Activated naive CD4-positive, alpha-beta T cell treated with anti-CD3 and anti-CD28 coated beads, Interleukin-2, amount 10 ng/mL, durations not matched to agents 7 days and 5 days (primary cell): ENCODE measurements around the gene PAK4.
"Not testable (repeated sequence)": the region's sequence is repeated elsewhere in the genome, so short reads cannot be mapped to it uniquely, and the experiment has no call there.

Source experiments
- CTCF ChIA-PET: fragments of 350-600 bp; sonication (Branson Sonifier 250); formaldehyde crosslinking; loops from one replicate; lab custom pipeline; 2021; ENCODE audit warnings: antibody characterized with exemption; lab: Charles Lee
- DNase-seq: peaks from one replicate; pipeline ENCODE4 v3.0.0-alpha.2; 2020
- H3K27ac Mint-ChIP-seq: one replicate; pipeline ENCODE4 v1.8.0; 2021; ENCODE audit warnings: mild to moderate bottlenecking, moderate library complexity, mixed read lengths
- H3K27me3 Mint-ChIP-seq: one replicate; pipeline ENCODE4 v1.8.0; 2021; ENCODE audit warnings: mild to moderate bottlenecking, mixed read lengths
- H3K36me3 Mint-ChIP-seq: one replicate; pipeline ENCODE4 v1.8.0; 2021; ENCODE audit warnings: mixed read lengths
- H3K4me1 Mint-ChIP-seq: one replicate; pipeline ENCODE4 v1.8.0; 2021; ENCODE audit warnings: mixed read lengths
- H3K4me3 Mint-ChIP-seq: one replicate; pipeline ENCODE4 v1.8.0; 2021; ENCODE audit warnings: mild to moderate bottlenecking, moderate library complexity, mixed read lengths
- H3K9me3 Mint-ChIP-seq: one replicate; pipeline ENCODE4 v1.8.0; 2021; ENCODE audit warnings: mixed read lengths

The PAK4 gene

GRCh38 chr19:39125554-39126311 is at the start of gene PAK4:
Gene PAK4 (plus strand): TSS chr19:39125786. CDS start chr19:39169554, 43,768 bp downstream.
- Mint-ChIP-seq H3K4me1 (peaks cover 46% of the 10 kb centered on the region), H3K9me3 (no peaks in the 10 kb centered on the region), H3K36me3 (peaks cover 2% of the 10 kb centered on the region), H3K27me3 (peaks cover 17% of the 10 kb centered on the region), H3K27ac (peak within 1 kb of the TSS; percentile 94), H3K4me3 (peak within 1 kb of the TSS; percentile 98)
- CTCF ChIA-PET, result no interaction called here
- DNase-seq, result peak; percentile 98

GRCh38 chr19:39077323-39077722 is 48.3 kb upstream of the PAK4 start:
- Mint-ChIP-seq H3K4me3 (no peak overlapping the region), H3K27me3 (peaks cover 44% of the 10 kb centered on the region), H3K36me3 (no peaks in the 10 kb centered on the region), H3K27ac (no peak overlapping the region), H3K4me1 (peaks cover 20% of the 10 kb centered on the region), H3K9me3 (no peaks in the 10 kb centered on the region)
- CTCF ChIA-PET, result no interaction called here
- no peak for DNase-seq

GRCh38 chr19:39078436-39079200 is 47.0 kb upstream of the PAK4 start:
- Mint-ChIP-seq H3K27me3 (peaks cover 57% of the 10 kb centered on the region), H3K4me1 (peaks cover 18% of the 10 kb centered on the region), H3K27ac (no peak overlapping the region), H3K9me3 (no peaks in the 10 kb centered on the region), H3K36me3 (no peaks in the 10 kb centered on the region), H3K4me3 (no peak overlapping the region)
- CTCF ChIA-PET, result no interaction called here
- no peak for DNase-seq

GRCh38 chr19:39080431-39080830 is 45.2 kb upstream of the PAK4 start:
- Mint-ChIP-seq H3K4me1 (peaks cover 18% of the 10 kb centered on the region), H3K27ac (no peak overlapping the region), H3K4me3 (no peak overlapping the region), H3K27me3 (peaks cover 71% of the 10 kb centered on the region), H3K36me3 (no peaks in the 10 kb centered on the region), H3K9me3 (no peaks in the 10 kb centered on the region)
- DNase-seq, result no peak
- CTCF ChIA-PET, result interaction anchor here (1.0 to 1.6 kb wide), 2 partner anchors 28 to 29 kb away, joined by 3 to 4 read pairs; no protein-coding TSS in a partner anchor

DNA sequence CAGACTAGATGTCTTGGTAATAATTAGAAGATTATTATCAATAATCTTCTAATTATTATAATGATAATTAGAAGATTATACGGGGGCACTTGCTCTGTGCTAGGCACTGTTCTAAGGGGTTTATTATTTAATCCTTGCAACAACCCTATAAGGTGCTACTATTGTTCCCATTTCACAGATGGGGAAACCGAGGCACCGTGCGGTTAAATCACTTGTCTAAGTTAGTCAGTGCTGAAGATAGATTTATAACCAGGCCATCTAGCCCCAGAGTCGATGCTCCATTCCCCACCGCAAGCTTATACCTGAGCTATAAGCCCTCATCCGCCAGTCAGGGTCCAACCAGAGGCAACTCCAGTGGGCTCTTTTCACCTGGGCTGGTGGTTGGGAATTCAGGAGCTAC is 43.4 kb upstream of the PAK4 start:
- Mint-ChIP-seq H3K4me3 (no peak overlapping the region), H3K36me3 (no peaks in the 10 kb centered on the region), H3K4me1 (peaks cover 18% of the 10 kb centered on the region), H3K27me3 (peaks cover 80% of the 10 kb centered on the region), H3K27ac (no peak overlapping the region), H3K9me3 (no peaks in the 10 kb centered on the region)
- CTCF ChIA-PET, result no interaction called here
- no peak for DNase-seq

DNA sequence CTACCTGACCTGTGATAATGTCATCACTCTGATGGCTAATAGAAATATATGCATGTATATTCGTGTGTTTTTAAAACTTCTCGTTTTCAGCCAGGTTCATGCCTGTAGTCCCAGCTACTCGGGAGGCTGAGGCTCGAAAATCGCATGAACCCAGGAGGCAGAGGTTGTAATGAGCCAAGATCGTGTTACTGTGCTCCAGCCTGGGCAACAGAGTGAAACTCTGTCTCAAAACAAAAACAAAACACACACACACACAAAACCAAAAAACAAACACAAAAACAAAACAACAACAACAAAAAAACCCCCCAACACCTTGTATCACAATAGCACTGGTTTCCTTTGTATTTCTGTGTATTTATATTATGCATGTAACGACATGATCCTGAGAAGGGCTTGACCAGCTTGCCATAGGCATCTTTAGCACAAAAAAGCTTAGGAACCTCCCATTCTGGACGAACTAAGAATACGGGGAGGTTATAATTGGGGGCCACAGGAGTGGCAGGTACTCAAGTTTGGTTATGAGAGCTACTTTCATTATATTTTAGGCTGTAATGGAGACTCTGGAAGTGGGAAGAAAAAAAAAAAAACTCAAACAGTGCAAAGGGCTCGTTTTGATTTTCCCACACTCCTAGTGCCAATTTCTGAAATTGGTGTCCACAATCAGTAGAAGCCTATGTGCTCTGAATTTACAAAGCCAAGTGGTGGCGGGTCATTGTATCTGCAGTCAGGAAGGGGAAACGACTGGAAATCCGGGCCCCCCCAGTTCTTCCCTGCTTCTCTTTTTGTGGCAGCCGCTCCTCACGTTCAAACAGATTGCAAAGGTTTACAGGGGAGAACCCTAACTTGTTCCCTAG is 42.6 kb upstream of the PAK4 start:
- H3K27ac Mint-ChIP-seq, result no peak overlapping the region
- H3K9me3 Mint-ChIP-seq, result no peaks in the 10 kb centered on the region
- H3K36me3 Mint-ChIP-seq, result no peaks in the 10 kb centered on the region
- CTCF ChIA-PET, result no interaction called here
- DNase-seq, result no peak
- no peak overlapping the region for H3K4me3 Mint-ChIP-seq
- peaks cover 85% of the 10 kb centered on the region for H3K27me3 Mint-ChIP-seq
- peaks cover 18% of the 10 kb centered on the region for H3K4me1 Mint-ChIP-seq

DNA sequence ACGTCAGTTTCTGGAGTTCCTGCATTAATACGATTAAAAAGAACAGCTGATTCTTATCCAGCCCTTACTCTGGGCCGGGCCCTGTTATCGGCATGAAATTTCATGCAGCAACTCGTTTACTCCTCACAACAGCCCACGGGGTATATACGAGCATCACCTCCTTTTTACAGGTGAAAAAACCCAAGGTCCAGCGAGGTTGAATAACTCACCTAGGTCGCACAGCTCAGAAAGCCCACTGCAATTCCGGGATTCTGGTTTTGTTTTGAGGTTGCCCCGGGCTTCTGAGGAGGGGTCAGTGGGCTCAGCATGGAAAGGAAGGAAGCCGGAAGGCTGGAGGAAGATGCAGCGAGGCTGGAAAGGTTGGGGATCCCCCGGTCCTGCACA is 42.0 kb upstream of the PAK4 start:
- Mint-ChIP-seq H3K27me3 (peaks cover 88% of the 10 kb centered on the region), H3K36me3 (no peaks in the 10 kb centered on the region), H3K9me3 (no peaks in the 10 kb centered on the region), H3K4me3 (no peak overlapping the region), H3K4me1 (peaks cover 18% of the 10 kb centered on the region), H3K27ac (no peak overlapping the region)
- CTCF ChIA-PET, result interaction anchor here (1.3 kb wide), 1 partner anchor 26 kb away, joined by 3 read pairs; no protein-coding TSS in a partner anchor
- DNase-seq, result no peak

DNA sequence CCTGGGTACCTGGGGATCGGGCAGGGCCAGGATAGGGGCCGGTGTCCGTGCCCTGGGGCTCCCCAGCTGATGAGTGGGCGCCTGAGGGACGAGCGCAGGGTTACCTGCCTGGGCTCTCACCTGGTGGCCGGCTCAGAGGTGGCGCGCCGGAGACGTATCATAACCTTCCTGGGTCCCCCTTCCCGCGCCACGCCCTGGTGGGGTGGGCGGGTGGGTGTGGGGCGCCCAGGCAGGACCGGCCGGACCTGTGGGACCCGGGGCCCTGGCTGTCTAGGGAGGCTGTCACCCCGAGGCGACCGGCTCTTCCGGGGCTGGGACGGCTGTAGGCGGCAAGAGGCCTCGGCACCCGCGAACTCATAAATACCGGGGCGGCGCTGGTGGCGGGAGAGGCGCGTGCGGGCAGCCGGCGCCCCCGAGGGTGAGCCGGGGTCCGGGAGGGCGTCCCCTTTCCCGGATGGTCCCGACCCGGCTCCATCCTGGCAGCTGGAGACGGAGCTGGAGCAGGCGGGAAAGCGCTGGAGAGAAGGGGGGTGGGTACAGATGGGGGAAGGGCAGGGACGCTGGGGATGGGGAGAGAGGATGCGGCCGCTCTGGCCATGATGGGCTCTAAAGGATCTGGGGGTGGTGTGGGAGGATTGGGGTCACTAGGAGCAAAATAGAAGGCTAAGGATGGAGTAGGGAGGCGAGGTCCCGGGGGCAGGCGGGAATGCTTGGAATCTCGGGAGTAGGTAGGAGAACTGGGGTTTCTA is 41.4 kb upstream of the PAK4 start, which contains the start of gene ACP7:
TSS of gene ACP7 (plus strand) at position 386 of the 749 bp plus-strand sequence. CDS start 902 bp downstream, outside the sequence.
- H3K4me1 Mint-ChIP-seq, result peaks cover 18% of the 10 kb centered on the region
- no peaks in the 10 kb centered on the region for H3K36me3 Mint-ChIP-seq
- CTCF ChIA-PET, result interaction anchor here (1.3 kb wide), 1 partner anchor 26 kb away, joined by 3 read pairs; no protein-coding TSS in a partner anchor
- peaks cover 83% of the 10 kb centered on the region for H3K27me3 Mint-ChIP-seq
- H3K27ac Mint-ChIP-seq, result peak within 1 kb of the TSS; percentile 69
- H3K9me3 Mint-ChIP-seq, result no peaks in the 10 kb centered on the region
- DNase-seq, result peak; percentile 28
- no peak within 1 kb of the TSS for H3K4me3 Mint-ChIP-seq

- Mint-ChIP-seq H3K4me3 (no peak overlapping the region), H3K4me1 (peaks cover 18% of the 10 kb centered on the region), H3K27me3 (peaks cover 77% of the 10 kb centered on the region), H3K36me3 (no peaks in the 10 kb centered on the region), H3K27ac (no peak overlapping the region), H3K9me3 (no peaks in the 10 kb centered on the region)
- CTCF ChIA-PET, result interaction anchor here (1.3 kb wide), 1 partner anchor 25 kb away, joined by 3 read pairs; no protein-coding TSS in a partner anchor
- no peak for DNase-seq
These were observed 40.9 kb upstream of the PAK4 start for GRCh38 chr19:39084732-39085080.

DNA sequence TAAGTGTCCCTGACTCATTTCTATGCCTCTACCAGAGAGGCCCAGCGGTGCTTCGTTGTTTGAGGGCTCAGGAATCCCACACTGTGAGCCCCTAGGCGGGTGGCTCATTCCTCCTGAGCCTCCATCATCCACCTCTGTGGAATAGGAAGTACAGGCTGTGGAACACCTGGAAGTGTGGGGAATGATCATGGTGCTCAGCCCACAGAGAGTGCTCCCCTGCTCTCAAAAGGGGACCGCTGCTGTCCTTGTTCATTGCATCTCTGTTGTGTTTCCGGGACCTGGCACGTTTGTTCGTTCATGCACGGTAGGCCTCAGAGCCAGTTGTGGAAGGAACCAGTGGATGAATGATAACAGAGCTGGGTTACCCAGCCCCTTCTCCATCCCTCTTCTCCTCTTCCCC is 40.2 kb upstream of the PAK4 start:
- Mint-ChIP-seq H3K27me3 (peaks cover 75% of the 10 kb centered on the region), H3K9me3 (no peaks in the 10 kb centered on the region), H3K4me1 (peaks cover 18% of the 10 kb centered on the region), H3K4me3 (no peak overlapping the region), H3K36me3 (no peaks in the 10 kb centered on the region), H3K27ac (peak overlapping the region; percentile 69)
- DNase-seq, result no peak
- CTCF ChIA-PET, result interaction anchor here (0.6 kb wide), 1 partner anchor 1188 kb away, joined by 3 read pairs; no protein-coding TSS in a partner anchor

DNA sequence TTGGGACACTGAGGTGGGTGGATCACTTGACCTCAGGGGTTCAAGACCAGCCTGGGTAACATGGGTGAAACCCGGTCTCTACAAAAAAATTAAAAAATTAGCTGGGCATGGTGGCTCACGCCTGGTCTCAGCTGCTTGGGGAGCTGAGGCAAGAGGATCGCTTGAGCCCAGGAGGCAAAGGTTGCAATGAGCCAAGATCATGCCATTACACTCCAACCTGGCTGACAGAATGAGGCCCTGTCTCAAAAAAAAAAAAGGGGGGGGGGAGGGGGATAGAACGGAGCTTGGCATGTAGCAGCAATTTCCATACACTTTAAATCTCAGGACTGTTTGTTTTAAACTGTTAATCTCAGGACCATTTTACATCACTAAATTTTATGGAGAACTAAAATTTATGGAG is 39.2 kb upstream of the PAK4 start:
- peaks cover 18% of the 10 kb centered on the region for H3K4me1 Mint-ChIP-seq
- no peaks in the 10 kb centered on the region for H3K9me3 Mint-ChIP-seq
- CTCF ChIA-PET, result interaction anchor here (0.8 kb wide), 1 partner anchor 23 kb away, joined by 3 read pairs; no protein-coding TSS in a partner anchor
- peaks cover 65% of the 10 kb centered on the region for H3K27me3 Mint-ChIP-seq
- H3K27ac Mint-ChIP-seq, result no peak overlapping the region
- no peak for DNase-seq
- no peaks in the 10 kb centered on the region for H3K36me3 Mint-ChIP-seq
- H3K4me3 Mint-ChIP-seq, result no peak overlapping the region

DNA sequence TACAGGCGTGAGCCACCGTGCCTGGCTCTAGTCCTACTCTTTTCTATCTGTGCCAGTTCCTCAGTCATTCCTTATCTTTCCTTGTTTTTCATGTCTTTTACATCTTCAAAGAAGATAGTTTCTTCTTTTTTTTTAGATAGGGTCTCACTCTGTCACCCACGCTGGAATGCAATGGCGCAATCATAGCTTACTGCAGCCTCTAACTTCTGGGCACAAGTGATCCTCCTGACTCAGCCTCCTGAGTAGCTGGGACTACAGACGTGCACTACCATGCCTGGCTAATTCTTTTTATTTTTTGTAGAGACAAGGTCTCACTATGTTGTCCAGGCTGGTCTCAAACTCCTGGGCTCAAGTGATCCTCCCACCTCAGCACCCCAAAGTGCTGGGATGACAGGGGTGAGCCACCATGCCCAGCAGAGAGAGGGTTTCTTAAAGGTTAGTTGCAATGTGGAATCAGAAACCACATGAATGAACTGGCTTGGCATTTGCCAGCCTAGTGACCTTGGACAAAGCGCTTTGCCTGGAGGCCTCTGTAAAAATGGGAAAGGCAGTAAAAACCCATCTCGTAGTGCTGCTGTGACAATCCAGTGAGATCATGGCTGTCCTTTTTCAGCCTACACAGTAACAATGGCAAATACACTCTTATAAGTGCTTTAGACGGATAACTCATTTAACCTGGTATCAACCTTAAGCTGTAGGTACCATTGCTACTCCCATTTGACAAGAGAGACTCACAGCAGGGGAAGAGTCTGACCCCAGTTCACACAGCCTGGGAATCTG is 37.5 kb upstream of the PAK4 start:
- peaks cover 55% of the 10 kb centered on the region for H3K27me3 Mint-ChIP-seq
- CTCF ChIA-PET, result interaction anchor here (0.7 kb wide), 1 partner anchor 16 kb away, joined by 4 read pairs; no protein-coding TSS in a partner anchor
- H3K27ac Mint-ChIP-seq, result no peak overlapping the region
- H3K4me3 Mint-ChIP-seq, result no peak overlapping the region
- no peak for DNase-seq
- no peaks in the 10 kb centered on the region for H3K9me3 Mint-ChIP-seq
- H3K36me3 Mint-ChIP-seq, result no peaks in the 10 kb centered on the region
- peaks cover 13% of the 10 kb centered on the region for H3K4me1 Mint-ChIP-seq

- DNase-seq, H3K36me3 Mint-ChIP-seq, H3K4me3 Mint-ChIP-seq, H3K9me3 Mint-ChIP-seq, H3K27ac Mint-ChIP-seq, CTCF ChIA-PET, H3K4me1 Mint-ChIP-seq: not testable (repeated sequence)
- peaks cover 51% of the 10 kb centered on the region for H3K27me3 Mint-ChIP-seq
These were observed 35.6 kb upstream of the PAK4 start for GRCh38 chr19:39090016-39090415.
